Effector memory CD8-positive, alpha-beta T cell (primary cell): ENCODE results near the gene NCOA7.
"Not testable (repeated sequence)": the region's sequence is repeated elsewhere in the genome, so short reads cannot be mapped to it uniquely, and the experiment has no call there.

Source experiments
- ATAC-seq: fragments of 150-1000 bp; cut with Tn5 transposase; replicated peaks from 2 replicates; pipeline ENCODE4 v1.10.0; 2021; ENCODE audit warnings: mild to moderate bottlenecking, moderate library complexity
- DNase-seq, 3 experiments: peaks; one replicate each; pipeline ENCODE4 v3.0.0; 2021
- H3K27ac Mint-ChIP-seq, 2 donors: one replicate each; pipeline ENCODE4 v1.8.0; 2022; ENCODE audit warnings: mild to moderate bottlenecking in 2 of 2, mixed read lengths in 2 of 2, moderate library complexity in 2 of 2
- H3K27me3 Mint-ChIP-seq, 2 donors: one replicate each; pipeline ENCODE4 v1.8.0; 2022; ENCODE audit warnings: mixed read lengths in 2 of 2
- H3K36me3 Mint-ChIP-seq: one replicate; pipeline ENCODE4 v1.8.0; 2022; ENCODE audit warnings: mild to moderate bottlenecking, moderate library complexity, mixed read lengths; ENCODE audit not compliant: insufficient read depth
- H3K4me1 Mint-ChIP-seq, 2 donors: one replicate each; pipeline ENCODE4 v1.8.0; 2022; ENCODE audit warnings: low read depth in 2 of 2, mixed read lengths in 2 of 2
- H3K4me3 Mint-ChIP-seq, 2 donors: one replicate each; pipeline ENCODE4 v1.8.0; 2022; ENCODE audit warnings: mild to moderate bottlenecking in 2 of 2, mixed read lengths in 2 of 2, moderate library complexity in 2 of 2
- H3K9me3 Mint-ChIP-seq, 2 donors: one replicate each; pipeline ENCODE4 v1.8.0; 2022; ENCODE audit warnings: mixed read lengths in 2 of 2

Gene NCOA7

DNA sequence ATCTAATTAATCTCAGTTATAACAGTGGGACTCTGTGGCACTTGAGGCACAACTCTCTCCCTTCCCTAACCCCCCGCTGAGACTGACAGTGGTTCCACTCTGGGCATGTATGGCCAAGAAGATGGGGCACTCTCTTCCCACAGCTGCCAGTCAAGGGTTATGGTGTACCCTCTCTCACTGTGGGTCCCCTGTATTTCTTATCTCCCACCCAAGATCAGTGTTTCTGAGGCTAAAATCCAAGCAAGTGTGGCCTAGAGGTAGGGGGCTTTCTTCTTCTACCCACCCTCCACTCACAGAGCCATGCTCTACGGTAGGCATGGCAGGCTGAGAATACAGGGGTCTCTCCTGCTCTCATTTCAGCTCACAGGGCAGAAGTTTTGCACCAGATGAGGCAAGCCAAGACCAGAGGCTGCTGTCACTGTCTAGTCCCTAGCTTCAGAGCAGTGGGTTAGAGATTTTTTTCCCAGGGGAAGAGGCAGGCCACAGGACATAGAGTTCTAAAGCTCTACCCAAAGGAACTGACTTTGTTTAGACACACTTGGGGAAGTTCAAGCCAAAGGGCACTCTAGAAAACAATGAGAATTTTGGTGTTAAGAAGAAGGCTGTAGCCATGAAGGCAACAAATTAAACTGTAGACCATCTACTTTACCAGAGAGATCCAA lies 134.1 kb downstream of the NCOA7 start:
- H3K4me1 Mint-ChIP-seq, result peaks cover 0 to 4% of the 10 kb centered on the region in 2 donors
- no peak overlapping the region for H3K4me3 Mint-ChIP-seq
- no peaks in the 10 kb centered on the region for H3K27me3 Mint-ChIP-seq
- H3K27ac Mint-ChIP-seq, result peak overlapping the region; percentile 29 to 46
- ATAC-seq, result no peak
- no peak for DNase-seq
- peaks cover 57% of the 10 kb centered on the region for H3K36me3 Mint-ChIP-seq
- H3K9me3 Mint-ChIP-seq, result no peaks in the 10 kb centered on the region

DNA sequence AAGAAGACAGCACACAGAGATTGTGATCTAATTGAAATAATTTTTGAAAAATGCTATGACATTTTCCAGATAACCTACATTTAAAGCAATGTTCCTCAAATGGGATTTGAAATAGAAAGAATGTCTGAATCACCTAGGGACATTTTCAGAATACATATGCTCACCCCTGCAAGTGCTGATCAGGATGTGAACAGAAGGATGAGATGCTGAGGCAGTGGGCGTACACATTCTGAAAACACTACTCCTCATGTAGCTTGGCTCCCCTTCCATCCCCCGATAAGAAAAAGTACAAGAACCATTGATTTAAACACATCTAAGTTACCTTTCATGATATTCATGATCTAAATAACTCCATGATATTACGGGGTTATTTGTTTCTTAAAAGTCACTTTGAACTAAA lies 136.0 kb downstream of the NCOA7 start:
- Mint-ChIP-seq H3K9me3 (no peaks in the 10 kb centered on the region), H3K4me1 (peaks cover 0 to 4% of the 10 kb centered on the region in 2 donors), H3K36me3 (peaks cover 50% of the 10 kb centered on the region), H3K27ac (peak overlapping the region in 1 of 2 donors; percentile 44), H3K4me3 (no peak overlapping the region), H3K27me3 (no peaks in the 10 kb centered on the region)
- DNase-seq (no peak), ATAC-seq (no peak)

DNA sequence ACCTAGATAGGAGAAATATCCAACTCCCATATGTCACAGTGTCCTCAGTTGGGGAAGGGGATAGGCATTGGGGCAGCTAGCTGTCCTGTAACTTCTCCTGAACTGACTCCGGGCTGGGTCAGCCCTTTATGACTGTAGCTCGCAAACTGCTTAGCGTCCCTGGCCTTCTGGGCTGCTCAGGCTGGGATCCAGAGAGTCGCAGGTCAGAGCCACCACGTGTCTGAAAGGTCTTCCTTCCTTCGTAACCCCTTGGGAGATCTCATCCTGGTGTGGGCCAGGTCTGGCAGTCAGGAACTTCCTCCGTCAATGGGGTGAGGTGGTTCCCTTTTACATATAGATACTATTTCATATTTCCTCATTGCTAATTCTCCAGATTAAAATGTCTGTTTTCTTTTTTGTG lies 137.0 kb downstream of the NCOA7 start:
- H3K9me3 Mint-ChIP-seq, result no peaks in the 10 kb centered on the region
- no peaks in the 10 kb centered on the region for H3K4me1 Mint-ChIP-seq
- H3K36me3 Mint-ChIP-seq, result peaks cover 39% of the 10 kb centered on the region
- no peak overlapping the region for H3K4me3 Mint-ChIP-seq
- DNase-seq, result no peak
- no peaks in the 10 kb centered on the region for H3K27me3 Mint-ChIP-seq
- H3K27ac Mint-ChIP-seq, result no peak overlapping the region
- no peak for ATAC-seq

DNA sequence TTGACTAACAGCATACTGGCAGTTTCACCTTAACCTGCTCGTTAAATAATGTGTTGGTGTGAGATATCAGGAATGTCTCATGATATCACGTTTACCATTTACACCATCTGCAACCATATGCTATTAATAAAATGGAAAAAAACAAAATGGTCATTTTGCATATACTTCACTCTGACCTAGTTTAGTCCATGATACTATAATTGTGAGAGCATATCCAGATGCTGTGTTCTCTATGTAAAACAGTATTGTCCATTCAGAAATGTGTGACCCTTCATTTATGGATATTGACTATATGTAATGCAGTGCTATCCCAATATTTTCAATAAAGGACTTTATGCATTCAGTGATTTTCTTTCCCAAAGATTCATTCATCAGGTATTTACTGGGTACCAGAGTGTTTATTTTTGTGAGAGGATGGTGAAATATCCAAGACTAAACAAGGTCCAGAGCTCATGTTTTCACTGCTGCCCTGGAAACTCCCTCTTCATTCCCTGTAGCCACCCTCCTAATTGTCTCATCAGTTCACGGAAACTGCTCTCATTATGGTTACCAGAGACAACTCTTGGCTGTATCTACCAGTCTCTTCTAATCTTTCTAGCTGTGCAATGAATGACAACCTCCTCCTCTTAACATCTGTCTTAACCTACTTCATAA lies 140.1 kb downstream of the NCOA7 start:
- ATAC-seq, result no peak
- Mint-ChIP-seq H3K4me1 (no peaks in the 10 kb centered on the region), H3K4me3 (no peak overlapping the region), H3K36me3 (peaks cover 33% of the 10 kb centered on the region), H3K9me3 (no peaks in the 10 kb centered on the region), H3K27ac (peak overlapping the region; percentile 9 to 25), H3K27me3 (no peaks in the 10 kb centered on the region)
- no peak for DNase-seq

DNA sequence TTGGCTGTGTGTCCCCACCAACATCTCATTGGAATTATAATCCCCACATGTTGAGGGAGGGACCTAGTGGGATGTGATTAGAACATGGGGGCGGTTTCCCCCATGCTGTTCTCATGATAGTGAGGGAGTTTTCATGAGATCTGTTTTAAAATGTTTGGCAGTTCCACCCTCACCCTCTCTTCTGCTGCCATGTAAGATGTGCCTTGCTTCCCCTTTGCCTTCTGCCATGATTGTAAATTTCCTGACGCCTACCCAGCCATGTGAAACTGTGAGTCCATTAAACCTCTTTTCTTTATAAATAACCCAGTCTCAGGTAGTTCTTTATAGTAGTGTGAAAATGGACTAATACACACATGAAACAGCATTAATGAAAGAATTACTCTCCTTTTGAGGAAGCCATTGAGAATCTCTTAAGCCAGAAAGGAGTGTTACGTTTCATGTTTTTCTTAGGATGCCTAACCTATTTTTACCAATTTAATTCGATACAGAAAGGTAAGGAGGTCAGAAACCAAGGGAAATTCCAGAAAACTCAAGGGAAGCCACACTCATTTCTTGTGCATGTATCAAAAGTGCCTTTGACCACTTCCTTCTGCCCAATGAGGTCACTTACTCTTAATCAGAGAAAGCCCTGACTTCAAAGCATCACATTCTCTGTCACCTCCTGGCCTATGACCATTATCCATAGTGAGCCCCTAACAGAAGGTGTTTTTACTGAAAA lies 141.1 kb downstream of the NCOA7 start:
- Mint-ChIP-seq H3K9me3 (no peaks in the 10 kb centered on the region), H3K36me3 (peaks cover 33% of the 10 kb centered on the region), H3K4me3 (no peak overlapping the region), H3K27ac (peak overlapping the region; percentile 9 to 25), H3K4me1 (no peaks in the 10 kb centered on the region), H3K27me3 (no peaks in the 10 kb centered on the region)
- DNase-seq, result no peak
- ATAC-seq, result peak; percentile 53

DNA sequence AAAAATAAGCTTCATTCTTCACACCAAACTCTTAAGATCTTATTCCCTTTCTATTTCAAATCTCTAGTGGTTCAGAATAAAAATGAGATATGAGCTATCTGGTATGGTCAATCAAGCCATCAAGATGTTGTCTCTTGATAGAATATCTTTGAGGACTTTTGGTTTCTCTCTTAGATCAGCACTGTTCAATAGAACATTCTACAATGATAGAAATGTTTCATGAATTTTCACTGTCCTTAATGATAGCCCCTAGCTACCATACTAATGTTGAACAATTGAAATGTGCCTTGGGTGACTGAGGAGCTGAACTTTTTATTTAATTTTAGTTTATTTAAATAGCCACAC lies 141.7 kb downstream of the NCOA7 start:
- H3K27me3 Mint-ChIP-seq, result no peaks in the 10 kb centered on the region
- no peaks in the 10 kb centered on the region for H3K4me1 Mint-ChIP-seq
- peak overlapping the region in 1 of 2 donors; percentile 9 for H3K27ac Mint-ChIP-seq
- no peak for ATAC-seq
- no peak for DNase-seq
- H3K9me3 Mint-ChIP-seq, result no peaks in the 10 kb centered on the region
- peaks cover 31% of the 10 kb centered on the region for H3K36me3 Mint-ChIP-seq
- no peak overlapping the region for H3K4me3 Mint-ChIP-seq

DNA sequence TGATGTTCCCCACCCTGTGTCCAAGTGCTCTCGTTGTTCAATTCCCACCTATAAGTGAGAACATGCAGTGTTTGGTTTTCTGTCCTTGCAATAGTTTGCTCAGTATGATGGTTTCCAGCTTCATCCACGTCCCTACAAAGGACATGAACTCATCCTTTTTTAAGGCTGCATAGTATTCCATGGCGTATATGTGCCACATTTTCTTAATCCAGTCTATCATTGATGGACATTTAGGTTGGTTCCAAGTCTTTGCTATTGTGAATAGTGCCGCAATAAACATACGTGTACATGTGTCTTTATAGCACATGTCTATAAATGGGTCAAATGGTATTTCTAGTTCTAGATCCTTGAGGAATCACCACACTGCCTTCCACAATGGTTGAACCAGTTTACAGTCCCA lies 144.8 kb downstream of the NCOA7 start:
- DNase-seq, H3K36me3 Mint-ChIP-seq, ATAC-seq, H3K4me3 Mint-ChIP-seq, H3K9me3 Mint-ChIP-seq, H3K27ac Mint-ChIP-seq, H3K4me1 Mint-ChIP-seq: not testable (repeated sequence)
- peaks cover 10 to 15% of the 10 kb centered on the region in 2 donors for H3K27me3 Mint-ChIP-seq

DNA sequence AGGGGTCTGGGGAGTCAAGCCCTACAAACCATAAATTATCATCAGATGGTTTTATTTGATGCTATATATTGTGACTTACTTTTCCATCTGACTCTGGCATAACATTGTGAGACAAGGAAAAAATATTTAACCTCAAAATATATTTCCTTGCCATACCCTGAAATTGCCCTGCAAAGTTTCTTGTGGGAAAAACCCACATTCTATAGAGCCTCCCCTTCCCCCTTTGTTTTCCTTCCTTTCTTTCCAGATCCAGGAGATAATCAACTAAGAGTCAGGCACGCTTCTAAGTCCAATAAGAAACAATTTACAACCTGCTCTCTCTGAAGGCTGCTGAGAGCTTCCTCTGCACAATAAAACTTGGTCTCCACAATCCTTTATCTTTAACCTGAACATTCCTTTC lies 148.3 kb downstream of the NCOA7 start:
- peaks cover 27 to 37% of the 10 kb centered on the region in 2 donors for H3K27me3 Mint-ChIP-seq
- DNase-seq (no peak), ATAC-seq (no peak)
- H3K27ac Mint-ChIP-seq, result no peak overlapping the region
- no peak overlapping the region for H3K4me3 Mint-ChIP-seq
- no peaks in the 10 kb centered on the region for H3K4me1 Mint-ChIP-seq
- no peaks in the 10 kb centered on the region for H3K9me3 Mint-ChIP-seq
- no peaks in the 10 kb centered on the region for H3K36me3 Mint-ChIP-seq

DNA sequence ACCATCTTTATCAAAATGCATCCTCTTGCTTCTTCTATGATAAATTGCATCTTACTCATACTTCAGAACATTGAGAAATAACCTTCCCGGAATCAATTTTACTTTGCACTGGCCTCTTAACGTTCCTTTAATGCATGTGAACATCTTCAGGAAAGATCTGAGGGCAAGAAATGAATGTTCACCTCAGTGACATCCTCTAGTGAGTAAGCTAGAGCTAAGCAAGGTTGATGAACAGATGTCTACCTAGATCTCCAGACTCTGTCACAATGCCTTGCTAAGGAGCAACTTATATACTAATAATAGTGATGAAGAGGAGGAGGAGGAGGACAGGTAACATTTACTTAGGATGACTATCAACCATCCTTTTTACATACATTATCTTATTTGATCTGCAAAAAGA lies 149.0 kb downstream of the NCOA7 start:
- peaks cover 27 to 37% of the 10 kb centered on the region in 2 donors for H3K27me3 Mint-ChIP-seq

DNA sequence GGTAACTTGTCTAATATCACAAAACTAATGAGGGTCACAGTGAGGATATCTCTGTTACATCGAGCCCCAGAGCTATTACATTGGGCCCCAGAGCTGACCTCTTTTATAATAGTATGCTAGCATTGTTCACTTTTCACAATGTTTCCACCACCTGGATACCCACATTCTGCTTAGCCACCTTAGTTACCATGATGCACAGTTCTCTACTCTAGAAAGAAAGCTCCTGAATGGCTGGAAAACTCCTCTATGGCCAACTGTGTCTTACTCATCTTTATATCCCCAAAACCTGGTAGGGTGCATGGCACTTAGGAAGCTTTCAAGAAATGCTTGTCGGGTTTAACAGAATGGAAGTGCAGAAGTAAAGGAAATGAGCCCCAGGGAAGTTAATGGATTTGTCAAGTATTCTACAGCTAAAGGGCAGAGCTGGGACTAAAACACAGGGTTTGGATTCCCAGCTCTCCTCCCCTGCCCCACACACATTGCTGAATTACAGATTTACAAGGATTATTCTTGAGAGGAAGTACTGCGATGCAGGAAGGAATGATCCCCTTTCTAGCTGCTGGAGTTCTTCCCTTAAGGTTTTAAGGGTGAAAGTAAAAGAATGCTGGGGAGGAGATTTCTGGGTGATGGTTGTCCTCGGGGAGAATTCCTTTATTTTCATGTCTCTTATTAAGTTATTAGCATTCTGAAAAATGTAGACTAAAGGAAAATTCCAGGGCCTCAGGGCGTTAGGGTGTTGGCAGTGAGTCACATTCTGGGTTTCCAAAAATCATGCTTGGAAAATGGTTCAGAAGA lies 149.7 kb downstream of the NCOA7 start:
- H3K9me3 Mint-ChIP-seq, result no peaks in the 10 kb centered on the region
- H3K27me3 Mint-ChIP-seq, result peaks cover 27 to 37% of the 10 kb centered on the region in 2 donors
- ATAC-seq (no peak), DNase-seq (no peak)
- H3K36me3 Mint-ChIP-seq, result no peaks in the 10 kb centered on the region
- H3K27ac Mint-ChIP-seq, result no peak overlapping the region
- H3K4me1 Mint-ChIP-seq, result no peaks in the 10 kb centered on the region
- no peak overlapping the region for H3K4me3 Mint-ChIP-seq

More for the DNA sequence above, 149.0 kb downstream of the NCOA7 start:
- H3K27ac Mint-ChIP-seq, result no peak overlapping the region
- no peaks in the 10 kb centered on the region for H3K4me1 Mint-ChIP-seq
- no peaks in the 10 kb centered on the region for H3K36me3 Mint-ChIP-seq
- H3K9me3 Mint-ChIP-seq, result no peaks in the 10 kb centered on the region
- DNase-seq (no peak), ATAC-seq (no peak)
- H3K4me3 Mint-ChIP-seq, result no peak overlapping the region

DNA sequence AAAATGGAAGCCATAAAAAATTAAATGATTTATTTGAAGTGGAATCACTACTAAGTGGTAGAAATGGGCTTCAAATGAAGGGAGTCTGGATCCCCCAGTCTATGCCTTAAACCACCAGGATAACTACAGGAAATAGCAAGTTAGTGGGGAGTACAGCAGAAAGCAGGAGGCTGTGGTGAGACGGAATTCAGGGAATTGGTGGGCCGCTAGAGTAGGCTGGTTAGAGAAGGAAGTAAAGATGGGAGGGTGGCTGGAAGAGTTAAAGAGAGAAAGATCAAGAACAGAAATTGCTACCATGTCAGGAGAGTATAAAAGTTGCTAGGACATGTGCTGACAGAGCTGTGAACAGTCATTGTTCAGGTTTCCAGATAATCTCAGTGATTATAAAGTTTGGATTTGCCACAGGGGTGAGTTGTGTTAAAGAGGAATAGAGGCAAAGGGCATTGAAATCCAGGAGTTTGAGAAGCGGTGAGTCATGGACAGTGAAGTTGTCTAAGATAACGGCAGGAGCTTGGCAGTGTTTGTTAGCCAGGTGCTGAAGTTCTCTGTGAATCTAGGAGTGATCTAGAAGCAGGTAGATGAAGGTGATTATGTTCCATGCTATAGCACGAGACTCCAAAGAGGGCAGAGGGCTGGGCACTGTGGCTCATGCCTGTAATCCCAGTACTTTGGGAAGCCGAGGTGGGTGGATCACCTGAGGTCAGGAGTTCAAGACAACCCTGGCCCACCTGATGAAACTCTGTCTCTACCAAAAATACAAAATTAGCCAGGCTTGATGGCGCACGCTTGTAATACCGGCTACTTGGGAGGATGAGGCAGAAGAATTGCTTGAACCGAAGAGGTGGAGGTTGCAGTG lies 152.1 kb downstream of the NCOA7 start:
- no peaks in the 10 kb centered on the region for H3K4me1 Mint-ChIP-seq
- H3K27me3 Mint-ChIP-seq, result peaks cover 27 to 37% of the 10 kb centered on the region in 2 donors
- H3K36me3 Mint-ChIP-seq, result no peaks in the 10 kb centered on the region
- no peak overlapping the region for H3K27ac Mint-ChIP-seq
- no peak overlapping the region for H3K4me3 Mint-ChIP-seq
- H3K9me3 Mint-ChIP-seq, result no peaks in the 10 kb centered on the region
- DNase-seq, result no peak
- ATAC-seq, result no peak

DNA sequence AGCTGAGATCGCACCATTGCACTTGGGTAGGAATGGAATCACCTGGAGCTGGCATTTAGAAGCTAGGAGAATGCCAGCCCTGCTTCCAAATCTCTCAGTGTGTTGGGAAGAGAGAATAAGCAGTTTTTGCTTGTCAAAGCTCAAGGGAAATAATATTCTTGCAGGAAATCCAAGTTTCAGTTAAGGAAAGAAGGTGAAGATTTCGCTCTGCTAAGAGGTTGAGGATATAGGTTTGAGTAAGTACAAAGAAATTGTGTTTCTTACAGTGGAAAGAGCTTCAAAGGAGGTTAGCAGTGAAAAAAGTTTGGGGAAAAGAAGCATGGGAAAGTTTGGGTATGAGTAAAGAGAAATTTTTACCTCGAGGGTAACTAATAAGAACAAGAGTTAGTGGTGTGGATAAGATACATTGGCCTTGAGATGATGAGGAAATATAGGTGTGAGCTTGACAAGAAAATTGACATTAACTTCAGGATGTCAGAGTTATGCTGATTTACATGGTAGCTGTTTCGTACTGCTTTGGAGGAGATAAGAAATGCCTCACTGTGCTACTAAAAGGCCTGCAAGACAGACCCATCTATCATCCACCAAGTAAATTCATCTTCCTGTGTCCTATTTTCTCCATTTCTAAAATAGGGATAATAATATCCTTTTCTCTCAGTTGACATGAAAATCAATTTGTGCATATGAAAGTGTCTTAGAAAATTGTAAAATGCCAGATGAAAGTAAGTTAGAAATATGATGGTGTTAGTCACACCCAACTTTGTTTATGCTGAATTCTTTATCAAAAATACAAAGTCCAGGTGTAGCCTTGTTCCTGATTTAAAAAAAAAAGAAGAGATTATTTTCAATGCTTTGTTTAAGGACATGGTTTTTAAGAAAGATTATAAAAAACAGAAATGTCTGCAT lies 153.0 kb downstream of the NCOA7 start:
- Mint-ChIP-seq H3K9me3 (no peaks in the 10 kb centered on the region), H3K27ac (no peak overlapping the region), H3K4me1 (no peaks in the 10 kb centered on the region), H3K4me3 (no peak overlapping the region), H3K27me3 (peaks cover 31 to 37% of the 10 kb centered on the region in 2 donors), H3K36me3 (no peaks in the 10 kb centered on the region)
- ATAC-seq (no peak), DNase-seq (no peak)
